Body of pancreas (tissue), 4 donors: Measurements from ENCODE around the gene OR2A12. TPM values are rescaled to one million over a fixed set of nuclear protein-coding genes. Genes with fewer than 3 reads are reported as not detected.

Source experiments
- ATAC-seq: fragments of 150-250 bp; one replicate; pipeline ENCODE4 v1.9.1; 2016
- DNase-seq, 4 donors: peaks; one replicate each; pipeline ENCODE4 v3.0.0-alpha.2; 2019
- H3K27ac ChIP-seq, 4 donors: fragments of 200-600 bp; sonication (generic); 1 replicate in 3 of 4; 2 replicates in 1 of 4; pipeline versions ENCODE4 v1.5.1 to v1.6.1; 2016 to 2019; ENCODE audit warnings: mild to moderate bottlenecking in 1 of 4, mixed read lengths in 1 of 4, moderate library complexity in 1 of 4
- H3K27me3 ChIP-seq, 2 donors: fragments of 200-600 bp; sonication (generic); one replicate each; pipeline ENCODE4 v1.6.0; 2016; ENCODE audit warnings: mild to moderate bottlenecking in 1 of 2
- H3K36me3 ChIP-seq, 2 donors: fragments of 200-600 bp; sonication (generic); replicated peaks in 1 of 2; 2 replicates each; pipeline ENCODE4 v1.5.1; 2016; ENCODE audit warnings: low read depth in 2 of 2; ENCODE audit not compliant: insufficient read depth in 1 of 2
- H3K4me1 ChIP-seq: fragments of 200-600 bp; sonication (generic); one replicate; pipeline ENCODE4 v1.6.0; 2016
- H3K4me3 ChIP-seq, 2 donors: fragments of 200-600 bp; sonication (generic); 1 replicate in 1 of 2; 2 replicates in 1 of 2; pipeline ENCODE4 v1.5.1; 2016 to 2019
- H3K9me3 ChIP-seq, 3 donors: fragments of 200-600 bp; sonication (generic); 1 replicate in 2 of 3; 2 replicates in 1 of 3; pipeline ENCODE4 v1.5.1; 2016
- CTCF ChIP-seq, 7 experiments: fragments of 450-650 bp in 4 of 7; fragments of 200-600 bp in 3 of 7; sonication (generic) in 3 of 7; IDR thresholded peaks; one replicate each; pipeline ENCODE4 v1.5.1; 2016 to 2019; ENCODE audit warnings: antibody characterized with exemption in 7 of 7
- POLR2A ChIP-seq, 3 donors: fragments of 450-650 bp; IDR thresholded peaks; one replicate each; pipeline ENCODE4 v1.6.1; 2016; ENCODE audit warnings: antibody characterized with exemption in 3 of 3, mild to moderate bottlenecking in 2 of 3
- WGBS, 2 donors: methylation state at CpG; one replicate each; pipeline ENCODE4 v1.1.5; 2017; 5-methylcytosine and 5-hydroxymethylcytosine counted together
- intact Hi-C: fragments of 100-400 bp; cut with DNase I; formaldehyde crosslinking; loops from one replicate; pipeline ENCODE4 v1.15.1; 2023
- total RNA-seq, 2 donors: library from RNA; depleted of rRNA; stranded (reverse); fragments of >200 nt; gene quantifications; one replicate each; pipeline ENCODE4 v1.1.0, GENCODE V29; 2016

Gene OR2A12
- total RNA-seq, 2 donors from 2014 or later = not detected

GRCh38 chr7:144069511-144069910 lies 16.6 kb upstream of the OR2A12 start, which contains the start of gene OR2A25:
OR2A25 (plus strand) TSS chr7:144069811; CDS start chr7:144074220, 4,409 bp downstream.
- H3K27ac ChIP-seq = no peak within 1 kb of the TSS
- DNase-seq (no peak), ATAC-seq (no peak)
- no peaks in the 10 kb centered on the region for H3K36me3 ChIP-seq
- WGBS, 2 donors = 37 to 52% methylated on average over 1 of the region's 1 CpG
- no peak for TF ChIP-seq CTCF (IDR thresholded peaks at IDR 0.05)
- no peak for TF ChIP-seq POLR2A (IDR thresholded peaks at IDR 0.05)
- no peaks in the 10 kb centered on the region for H3K4me1 ChIP-seq
- H3K4me3 ChIP-seq = no peak within 1 kb of the TSS
- intact Hi-C loops = no loop called here
- H3K27me3 ChIP-seq = no peaks in the 10 kb centered on the region
- H3K9me3 ChIP-seq = no peaks in the 10 kb centered on the region

- Histone ChIP-seq H3K27me3 (no peaks in the 10 kb centered on the region), H3K4me3 (no peak overlapping the region), H3K36me3 (no peaks in the 10 kb centered on the region), H3K27ac (no peak overlapping the region), H3K9me3 (no peaks in the 10 kb centered on the region), H3K4me1 (no peaks in the 10 kb centered on the region)
- ATAC-seq (no peak), DNase-seq (no peak)
- intact Hi-C loops = no loop called here
- no peak for TF ChIP-seq CTCF (IDR thresholded peaks at IDR 0.05)
- TF ChIP-seq POLR2A (IDR thresholded peaks at IDR 0.05) = no peak
- WGBS, 2 donors = 79 to 86% methylated on average over 2 of the region's 2 CpGs
Measured at GRCh38 chr7:144069953-144070352, 16.1 kb upstream of the OR2A12 start.

GRCh38 chr7:144074374-144074773 lies 11.7 kb upstream of the OR2A12 start:
- intact Hi-C loops = no loop called here

GRCh38 chr7:144086730-144087129 lies 652 bp downstream of the OR2A12 start:
- ATAC-seq = no peak
- DNase-seq = no peak

More at GRCh38 chr7:144074374-144074773, 11.7 kb upstream of the OR2A12 start:
- Histone ChIP-seq H3K27ac (no peak overlapping the region), H3K4me3 (no peak overlapping the region), H3K27me3 (no peaks in the 10 kb centered on the region), H3K36me3 (no peaks in the 10 kb centered on the region), H3K4me1 (no peaks in the 10 kb centered on the region), H3K9me3 (no peaks in the 10 kb centered on the region)
- ATAC-seq (no peak), DNase-seq (no peak)
- TF ChIP-seq CTCF (IDR thresholded peaks at IDR 0.05) = no peak
- no peak for TF ChIP-seq POLR2A (IDR thresholded peaks at IDR 0.05)
- WGBS, 2 donors = 89 to 90% methylated on average over 8 of the region's 8 CpGs

More at GRCh38 chr7:144086730-144087129, 652 bp downstream of the OR2A12 start:
- intact Hi-C loops = no loop called here
- H3K9me3 ChIP-seq = no peaks in the 10 kb centered on the region
- no peak overlapping the region for H3K4me3 ChIP-seq
- H3K27me3 ChIP-seq = no peaks in the 10 kb centered on the region
- WGBS, 2 donors = 55 to 58% methylated on average over 4 of the region's 4 CpGs
- TF ChIP-seq CTCF (IDR thresholded peaks at IDR 0.05) (no peak), POLR2A (IDR thresholded peaks at IDR 0.05) (no peak)
- H3K36me3 ChIP-seq = no peaks in the 10 kb centered on the region
- H3K4me1 ChIP-seq = no peaks in the 10 kb centered on the region
- H3K27ac ChIP-seq = no peak overlapping the region
